Measurements from ENCODE around the gene TSPAN18. TPM values are rescaled to one million over a fixed set of nuclear protein-coding genes. Genes with fewer than 3 reads are reported as not detected.

Gene TSPAN18
- total and polyA plus RNA-seq, 10 of the 15 experiments (the other 5 are each of a cell fraction or from before 2014, with no cell fraction given), result 0.02 to 0.77 (median 0.13) TPM; not detected in 1

DNA sequence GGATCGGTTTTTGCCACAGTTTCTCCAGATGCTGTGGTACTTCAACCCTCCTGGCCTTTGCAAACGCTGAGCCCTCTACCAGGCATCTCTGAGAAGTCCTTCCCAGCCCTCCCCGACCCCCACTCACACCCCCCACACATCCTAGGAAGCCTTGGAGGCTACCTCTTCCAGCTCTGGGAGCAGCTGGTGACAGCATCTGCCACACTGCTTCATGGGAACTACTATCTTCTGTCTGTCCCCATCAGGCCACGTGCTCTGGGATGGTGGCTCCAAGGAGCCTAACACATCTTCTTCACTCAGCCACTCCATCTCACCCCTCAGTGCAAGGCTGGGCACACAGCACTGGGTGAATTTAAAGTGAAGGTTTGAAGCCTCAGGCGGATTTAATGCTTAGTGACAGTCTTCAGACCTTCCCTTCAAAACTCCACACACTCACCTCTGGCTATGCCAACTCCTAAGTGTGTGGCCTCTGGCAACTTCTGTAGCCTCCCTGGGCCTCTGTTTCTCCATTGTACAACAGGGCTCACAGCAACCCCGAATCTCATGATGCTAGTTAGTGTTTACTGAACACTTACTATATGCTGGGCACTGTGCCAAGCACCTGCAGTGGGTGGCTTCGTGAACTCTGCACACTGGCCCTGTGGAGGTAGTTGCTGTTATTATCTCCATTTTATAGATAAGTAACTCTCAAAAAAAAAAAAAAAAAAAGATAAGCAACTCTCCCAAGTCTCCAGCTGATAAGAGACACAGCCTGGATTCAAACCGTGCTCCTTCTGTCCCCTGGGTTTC, 231.2 kb downstream of the TSPAN18 start (continued):
- TF ChIP-seq, protein P1, sequence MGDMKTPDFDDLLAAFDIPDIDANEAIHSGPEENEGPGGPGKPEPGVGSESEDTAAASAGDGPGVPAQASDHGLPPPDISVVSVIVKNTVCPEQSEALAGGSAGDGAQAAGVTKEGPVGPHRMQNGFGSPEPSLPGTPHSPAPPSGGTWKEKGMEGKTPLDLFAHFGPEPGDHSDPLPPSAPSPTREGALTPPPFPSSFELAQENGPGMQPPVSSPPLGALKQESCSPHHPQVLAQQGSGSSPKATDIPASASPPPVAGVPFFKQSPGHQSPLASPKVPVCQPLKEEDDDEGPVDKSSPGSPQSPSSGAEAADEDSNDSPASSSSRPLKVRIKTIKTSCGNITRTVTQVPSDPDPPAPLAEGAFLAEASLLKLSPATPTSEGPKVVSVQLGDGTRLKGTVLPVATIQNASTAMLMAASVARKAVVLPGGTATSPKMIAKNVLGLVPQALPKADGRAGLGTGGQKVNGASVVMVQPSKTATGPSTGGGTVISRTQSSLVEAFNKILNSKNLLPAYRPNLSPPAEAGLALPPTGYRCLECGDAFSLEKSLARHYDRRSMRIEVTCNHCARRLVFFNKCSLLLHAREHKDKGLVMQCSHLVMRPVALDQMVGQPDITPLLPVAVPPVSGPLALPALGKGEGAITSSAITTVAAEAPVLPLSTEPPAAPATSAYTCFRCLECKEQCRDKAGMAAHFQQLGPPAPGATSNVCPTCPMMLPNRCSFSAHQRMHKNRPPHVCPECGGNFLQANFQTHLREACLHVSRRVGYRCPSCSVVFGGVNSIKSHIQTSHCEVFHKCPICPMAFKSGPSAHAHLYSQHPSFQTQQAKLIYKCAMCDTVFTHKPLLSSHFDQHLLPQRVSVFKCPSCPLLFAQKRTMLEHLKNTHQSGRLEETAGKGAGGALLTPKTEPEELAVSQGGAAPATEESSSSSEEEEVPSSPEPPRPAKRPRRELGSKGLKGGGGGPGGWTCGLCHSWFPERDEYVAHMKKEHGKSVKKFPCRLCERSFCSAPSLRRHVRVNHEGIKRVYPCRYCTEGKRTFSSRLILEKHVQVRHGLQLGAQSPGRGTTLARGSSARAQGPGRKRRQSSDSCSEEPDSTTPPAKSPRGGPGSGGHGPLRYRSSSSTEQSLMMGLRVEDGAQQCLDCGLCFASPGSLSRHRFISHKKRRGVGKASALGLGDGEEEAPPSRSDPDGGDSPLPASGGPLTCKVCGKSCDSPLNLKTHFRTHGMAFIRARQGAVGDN (IDR thresholded peaks at IDR 0.05), result no peak
- TF ChIP-seq BRCA1 (IDR thresholded peaks at IDR 0.05; ENCODE audit: low read depth, low read length), result no peak
- TF ChIP-seq POLR2A (IDR thresholded peaks at IDR 0.05; ENCODE audit: low read depth, low read length), result no peak
- TF ChIP-seq SIN3A (IDR thresholded peaks at IDR 0.05; ENCODE audit: low read depth, low read length), result no peak
- TF ChIP-seq, protein P2, sequence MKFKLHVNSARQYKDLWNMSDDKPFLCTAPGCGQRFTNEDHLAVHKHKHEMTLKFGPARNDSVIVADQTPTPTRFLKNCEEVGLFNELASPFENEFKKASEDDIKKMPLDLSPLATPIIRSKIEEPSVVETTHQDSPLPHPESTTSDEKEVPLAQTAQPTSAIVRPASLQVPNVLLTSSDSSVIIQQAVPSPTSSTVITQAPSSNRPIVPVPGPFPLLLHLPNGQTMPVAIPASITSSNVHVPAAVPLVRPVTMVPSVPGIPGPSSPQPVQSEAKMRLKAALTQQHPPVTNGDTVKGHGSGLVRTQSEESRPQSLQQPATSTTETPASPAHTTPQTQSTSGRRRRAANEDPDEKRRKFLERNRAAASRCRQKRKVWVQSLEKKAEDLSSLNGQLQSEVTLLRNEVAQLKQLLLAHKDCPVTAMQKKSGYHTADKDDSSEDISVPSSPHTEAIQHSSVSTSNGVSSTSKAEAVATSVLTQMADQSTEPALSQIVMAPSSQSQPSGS (IDR thresholded peaks at IDR 0.05; ENCODE audit: low read length), result no peak
- TF ChIP-seq EZH2 (IDR thresholded peaks at IDR 0.05; ENCODE audit: borderline replicate concordance, control insufficient read depth, low read depth, low read length), result no peak
- TF ChIP-seq RBBP5 (conservative IDR thresholded peaks at IDR 0.05), result no peak
- no peak for TF ChIP-seq MTA3 (IDR thresholded peaks at IDR 0.05; ENCODE audit: borderline replicate concordance, low read length)
- no peak for TF ChIP-seq POLR2AphosphoS5 (IDR thresholded peaks at IDR 0.05; ENCODE audit: low read length)
- no peak for TF ChIP-seq PAX8 (IDR thresholded peaks at IDR 0.05)
